NCI-H748 (cell line): Measurements from ENCODE around the gene RHEBL1.
A peak's percentile ranks its signal among the peaks of the same experiment; 100 is the strongest.
"Not testable (repeated sequence)": the region's sequence is repeated elsewhere in the genome, so short reads cannot be mapped to it uniquely, and the experiment has no call there.

Experiments
- DNase-seq: peaks from one replicate; lab custom pipeline; 2025; ENCODE audit not compliant: unreplicated experiment; lab: John Stamatoyannopoulos, UW

RHEBL1 gene

GRCh38 chr12:49089821-49090773, 20.3 kb upstream of the RHEBL1 start:
- peak; percentile 66 for DNase-seq

GRCh38 chr12:49088932-49089330, 19.2 kb upstream of the RHEBL1 start:
- DNase-seq: no peak

GRCh38 chr12:49088150-49088931, 18.6 kb upstream of the RHEBL1 start:
- peak; percentile 88 for DNase-seq

GRCh38 chr12:49086116-49086515, 16.3 kb upstream of the RHEBL1 start:
- no peak for DNase-seq

GRCh38 chr12:49084438-49084837, 14.7 kb upstream of the RHEBL1 start:
- no peak for DNase-seq

- DNase-seq: no peak
Observed at GRCh38 chr12:49079793-49080192, 10.0 kb upstream of the RHEBL1 start.

GRCh38 chr12:49070971-49071370, 1.2 kb upstream of the RHEBL1 start:
- DNase-seq: no peak

- peak; percentile 32 for DNase-seq
Observed at GRCh38 chr12:49068879-49069506, 786 bp downstream of the RHEBL1 start.

GRCh38 chr12:49066120-49066519, 3.7 kb downstream of the RHEBL1 start:
- no peak for DNase-seq

GRCh38 chr12:49064767-49065152, 5.0 kb downstream of the RHEBL1 start:
- DNase-seq: no peak

- DNase-seq: not testable (repeated sequence)
Observed at GRCh38 chr12:49061916-49062315, 7.9 kb downstream of the RHEBL1 start.

GRCh38 chr12:49061157-49061650, 8.6 kb downstream of the RHEBL1 start:
- DNase-seq: no peak

- DNase-seq: peak; percentile 97
Observed at GRCh38 chr12:49060237-49061156, 9.3 kb downstream of the RHEBL1 start, which contains the start of gene KMT2D. Gene KMT2D (minus strand): TSS chr12:49060794. CDS start chr12:49055324, 5,470 bp downstream.

- peak; percentile 45 for DNase-seq
Observed at GRCh38 chr12:49059299-49060171, 10.2 kb downstream of the RHEBL1 start.

GRCh38 chr12:49059045-49059298, 10.8 kb downstream of the RHEBL1 start:
- DNase-seq: no peak

GRCh38 chr12:49058366-49059044, 11.3 kb downstream of the RHEBL1 start:
- DNase-seq: no peak

GRCh38 chr12:49057888-49058287, 11.9 kb downstream of the RHEBL1 start:
- DNase-seq: no peak

- peak; percentile 19 for DNase-seq
Observed at GRCh38 chr12:49055978-49056754, 13.6 kb downstream of the RHEBL1 start.
